PFSK-1 (cell line): Measurements from ENCODE around the gene EDC3.

Experiments
- FOXP2 ChIP-seq: optimal IDR thresholded peaks from 2 replicates; pipeline ENCODE3; 2011; ENCODE audit warnings: borderline replicate concordance, control low read depth, inconsistent platforms; ENCODE audit not compliant: insufficient read depth; ENCODE audit errors: extremely low read length, extremely low read depth
- POLR2AphosphoS5 ChIP-seq: IDR thresholded peaks from 2 replicates; pipeline ENCODE4 v1.6.1; 2012; ENCODE audit warnings: low read depth, mild to moderate bottlenecking, control low read depth, low read length, moderate library complexity
- REST ChIP-seq, 2 experiments: IDR thresholded peaks; 2 replicates each; pipeline versions ENCODE4 v1.6.1 to v1.8.0; 2011 to 2012; ENCODE audit warnings: low read depth in 2 of 2, low read length in 2 of 2, control low read depth in 1 of 2, inconsistent platforms in 1 of 2, mild to moderate bottlenecking in 1 of 2, moderate library complexity in 1 of 2; ENCODE audit not compliant: insufficient read depth in 1 of 2
- SIN3A ChIP-seq: IDR thresholded peaks from 2 replicates; pipeline ENCODE4 v1.6.1; 2012; ENCODE audit warnings: mild to moderate bottlenecking, low read length, moderate library complexity, borderline replicate concordance; ENCODE audit not compliant: insufficient read depth
- TAF1 ChIP-seq: IDR thresholded peaks from 2 replicates; pipeline ENCODE4 v1.6.1; 2012; ENCODE audit warnings: low read length, control low read depth, borderline replicate concordance; ENCODE audit not compliant: insufficient read depth

The EDC3 gene

GRCh38 chr15:74732846-74733245, 37.0 kb upstream of the EDC3 start:
- no peak for TF ChIP-seq POLR2AphosphoS5
- TF ChIP-seq SIN3A, result no peak
- TF ChIP-seq FOXP2, result no peak
- TF ChIP-seq TAF1, result no peak
- TF ChIP-seq REST (IDR thresholded peaks at IDR 0.05; ENCODE audit: insufficient read depth in 1 of 2, low read depth in 2 of 2, low read length in 2 of 2), result no peak

GRCh38 chr15:74730619-74731316, 34.9 kb upstream of the EDC3 start:
- no peak for TF ChIP-seq TAF1
- no peak for TF ChIP-seq SIN3A
- no peak for TF ChIP-seq FOXP2
- TF ChIP-seq POLR2AphosphoS5, result no peak
- no peak for TF ChIP-seq REST (IDR thresholded peaks at IDR 0.05; ENCODE audit: insufficient read depth in 1 of 2, low read depth in 2 of 2, low read length in 2 of 2)

GRCh38 chr15:74727727-74728126, 31.9 kb upstream of the EDC3 start:
- TF ChIP-seq SIN3A (no peak), FOXP2 (no peak), POLR2AphosphoS5 (no peak), REST (IDR thresholded peaks at IDR 0.05; ENCODE audit: insufficient read depth in 1 of 2, low read depth in 2 of 2, low read length in 2 of 2) (no peak), TAF1 (no peak)

GRCh38 chr15:74726774-74727164, 30.9 kb upstream of the EDC3 start:
- TF ChIP-seq SIN3A, result no peak
- no peak for TF ChIP-seq REST (IDR thresholded peaks at IDR 0.05; ENCODE audit: insufficient read depth in 1 of 2, low read depth in 2 of 2, low read length in 2 of 2)
- no peak for TF ChIP-seq POLR2AphosphoS5
- no peak for TF ChIP-seq FOXP2
- TF ChIP-seq TAF1, result no peak
